Endothelial cell of umbilical vein (primary cell): Measurements from ENCODE around the gene LHFPL2. TPM values are rescaled to one million over a fixed set of nuclear protein-coding genes. Genes with fewer than 3 reads are reported as not detected.

ENCODE experiments used
- BruUV-seq: library from RNA; stranded (reverse); fragments of 400-500 nt; replicated peaks from 2 replicates; lab custom pipeline; 2021; lab: Mats Ljungman, UMichigan
- CTCF ChIA-PET: fragments of 300-600, 350-600 bp; sonication (Branson Sonifier 250); formaldehyde crosslinking; loops from one replicate; lab custom pipeline; 2021; ENCODE audit warnings: antibody characterized with exemption, inconsistent platforms; lab: Charles Lee
- POLR2A ChIA-PET: fragments of 300-600, 350-600 bp; sonication (Branson Sonifier 250); formaldehyde crosslinking; loops from one replicate; lab custom pipeline; 2021; ENCODE audit warnings: antibody characterized with exemption, inconsistent platforms; lab: Charles Lee
- DNase-seq: peaks from one replicate; pipeline ENCODE4 v3.0.0-alpha.2; 2011; ENCODE audit warnings: low read depth, low spot score
- FAIRE-seq: peaks from 2 replicates; lab custom pipeline; 2011; peaks lifted over from hg19 to GRCh38; lab: Jason Lieb, UNC
- H2AFZ ChIP-seq: 2 replicates; pipeline ENCODE4 v1.6.0; 2012; ENCODE audit warnings: low read depth, low read length, control low read depth, inconsistent platforms
- H3K27ac ChIP-seq: 2 replicates; pipeline ENCODE4 v1.5.1; 2011; ENCODE audit warnings: low read depth, mild to moderate bottlenecking, control low read depth, low read length, moderate library complexity; ENCODE audit not compliant: insufficient read depth
- H3K27me3 ChIP-seq, 2 experiments: 2 replicates each; pipeline versions ENCODE4 v1.6.0 to v1.6.1; 2011; ENCODE audit warnings: low read length in 2 of 2, mixed read lengths in 1 of 2; ENCODE audit not compliant: control insufficient read depth in 2 of 2, insufficient read depth in 2 of 2
- H3K36me3 ChIP-seq, 2 experiments: 2 replicates in 1 of 2; 3 replicates in 1 of 2; pipeline ENCODE4 v1.5.1; 2011; ENCODE audit warnings: low read length in 2 of 2, mild to moderate bottlenecking in 1 of 2, moderate library complexity in 1 of 2; ENCODE audit not compliant: control insufficient read depth in 2 of 2, insufficient read depth in 2 of 2; ENCODE audit errors: extremely low read depth in 1 of 2
- H3K4me1 ChIP-seq: 3 replicates; pipeline ENCODE4 v1.5.1; 2011; ENCODE audit warnings: mild to moderate bottlenecking, low read length; ENCODE audit not compliant: control insufficient read depth, insufficient read depth; ENCODE audit errors: extremely low read depth
- H3K4me2 ChIP-seq: 2 replicates; pipeline ENCODE4 v1.6.1; 2011; ENCODE audit warnings: low read length, control low read depth, mixed read lengths; ENCODE audit not compliant: insufficient read depth
- H3K4me3 ChIP-seq, 3 experiments: fragments of 200-600 bp in 1 of 3; sonication (generic), shearing (Covaris generic) in 1 of 3; replicated peaks in 1 of 3; 2 replicates each; pipeline ENCODE4 v1.5.1; 2011 to 2016; ENCODE audit warnings: control low read depth in 3 of 3, low read length in 3 of 3, mild to moderate bottlenecking in 2 of 3, inconsistent platforms in 1 of 3, low read depth in 1 of 3, moderate library complexity in 1 of 3; ENCODE audit not compliant: insufficient read depth in 1 of 3
- H3K79me2 ChIP-seq: 2 replicates; pipeline ENCODE4 v1.6.0; 2012; ENCODE audit warnings: low read length, inconsistent platforms; ENCODE audit not compliant: control insufficient read depth, insufficient read depth
- H3K9ac ChIP-seq: replicated peaks from 2 replicates; pipeline ENCODE3; 2011; ENCODE audit warnings: low read length, control low read depth; ENCODE audit not compliant: insufficient read depth; ENCODE audit errors: extremely low read depth
- H3K9me1 ChIP-seq: replicated peaks from 3 replicates; pipeline ENCODE4 v1.6.0; 2011; ENCODE audit warnings: mild to moderate bottlenecking, low read length; ENCODE audit not compliant: control insufficient read depth, insufficient read depth; ENCODE audit errors: extremely low read depth
- H3K9me3 ChIP-seq: replicated peaks from 2 replicates; pipeline ENCODE4 v1.5.1; 2012; ENCODE audit warnings: low read length, inconsistent platforms; ENCODE audit not compliant: control insufficient read depth, insufficient read depth
- H4K20me1 ChIP-seq: replicated peaks from 2 replicates; pipeline ENCODE3; 2011; ENCODE audit warnings: mild to moderate bottlenecking, low read length; ENCODE audit not compliant: control insufficient read depth, insufficient read depth; ENCODE audit errors: extremely low read depth
- FOS ChIP-seq: IDR thresholded peaks from 2 replicates; pipeline ENCODE4 v1.6.1; 2011; ENCODE audit warnings: mild to moderate bottlenecking, low read length, moderate library complexity, borderline replicate concordance; ENCODE audit not compliant: insufficient read depth
- MYC ChIP-seq: IDR thresholded peaks from one replicate; pipeline ENCODE4 v1.6.1; 2011; ENCODE audit warnings: mild to moderate bottlenecking, low read depth, low read length
- POLR2A ChIP-seq: IDR thresholded peaks from 2 replicates; pipeline ENCODE4 v1.6.1; 2012; ENCODE audit warnings: low read depth, mild to moderate bottlenecking, control low read depth, low read length
- POLR2AphosphoS5 ChIP-seq: IDR thresholded peaks from 2 replicates; pipeline ENCODE4 v1.6.1; 2012; ENCODE audit warnings: low read depth, mild to moderate bottlenecking, control low read depth, low read length, moderate library complexity; ENCODE audit not compliant: insufficient read depth
- dilution Hi-C: fragments of 300-500 bp; cut with MboI; formaldehyde crosslinking; loops from one replicate; pipeline ENCODE4 v1.15.0; 2019; ENCODE audit warnings: low sequenced_read_pairs; ENCODE audit not compliant: extremely low pct_ligation_motif_present
- intact Hi-C: fragments of 100-400 bp; cut with micrococcal nuclease; formaldehyde crosslinking; loops from one replicate; pipeline ENCODE4 v1.10.0; 2022
- polyA plus RNA-seq, 4 experiments: library from polyadenylated mRNA; depleted of rRNA in 3 of 4; stranded (reverse) in 3 of 4; unstranded in 1 of 4; fragments of >200 nt; gene quantifications; 2 replicates each; pipeline versions ENCODE4 v1.2.1 to v1.2.3, GENCODE V29; 2011 to 2012; ENCODE audit warnings: missing spikeins in 1 of 4
- total RNA-seq: library from RNA; stranded (reverse); gene quantifications from 2 replicates; pipeline ENCODE4 v1.2.3, GENCODE V29; 2021
- TF ChIP-seq, protein P1 (sequence below): IDR thresholded peaks from 2 replicates; pipeline ENCODE4 v1.6.1; 2011; ENCODE audit not compliant: insufficient read depth, insufficient read length
- TF ChIP-seq, protein P2 (sequence below), 2 donors: IDR thresholded peaks; 1 replicate in 1 of 2; 2 replicates in 1 of 2; pipeline ENCODE4 v1.5.1; 2011; ENCODE audit warnings: low read length in 2 of 2, mild to moderate bottlenecking in 2 of 2, moderate library complexity in 2 of 2, control low read depth in 1 of 2, inconsistent platforms in 1 of 2, low read depth in 1 of 2; ENCODE audit not compliant: insufficient read depth in 1 of 2; ENCODE audit errors: extremely low read depth in 1 of 2

The LHFPL2 gene
- total and polyA plus RNA-seq, 2 donors (not counting 3 experiments of a cell fraction or from before 2014, with no cell fraction given): 9.6 to 36.3 TPM

DNA sequence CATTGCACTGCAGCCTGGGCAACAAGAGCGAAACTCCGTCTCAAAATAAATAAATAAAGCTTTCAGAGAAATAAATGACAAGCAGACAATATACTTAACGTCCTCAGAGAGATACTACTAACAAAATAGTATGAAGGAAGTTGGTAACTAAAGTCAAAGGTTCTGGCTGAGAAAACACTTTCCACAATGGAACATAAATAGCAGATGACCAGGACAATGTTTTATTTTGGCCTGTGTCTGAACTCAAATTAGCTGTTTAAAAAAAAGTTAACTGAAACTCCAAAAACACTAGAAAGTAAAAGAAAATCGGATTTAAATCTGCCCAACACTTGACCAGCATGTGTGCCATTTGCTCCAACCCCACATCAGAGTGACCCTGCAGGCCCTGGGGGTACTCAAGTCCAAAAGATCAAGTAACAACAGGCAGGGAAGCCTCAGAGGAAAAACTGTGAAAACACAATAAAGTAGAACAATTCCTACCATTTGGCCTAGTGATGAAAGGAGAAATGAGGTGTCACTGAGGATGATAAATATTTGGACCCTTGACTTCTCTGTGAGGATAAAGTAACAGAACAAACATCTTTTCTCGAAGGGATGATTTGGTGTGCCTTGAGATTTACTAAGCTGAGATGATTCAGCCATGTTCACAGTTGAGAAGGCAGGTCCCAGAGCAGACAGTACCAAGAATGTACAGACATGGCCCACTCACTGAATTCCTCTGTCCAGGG lies 47.7 kb downstream of the LHFPL2 start:
- Histone ChIP-seq H3K9me1 (no peaks in the 10 kb centered on the region), H3K4me2 (no peak overlapping the region), H3K36me3 (peaks cover 0 to 2% of the 10 kb centered on the region in 2 experiments), H3K4me1 (peaks cover 50% of the 10 kb centered on the region), H3K27me3 (no peaks in the 10 kb centered on the region), H3K79me2 (peaks cover 11% of the 10 kb centered on the region), H3K9me3 (no peaks in the 10 kb centered on the region), H3K9ac (peak overlapping the region; percentile 27), H3K27ac (peak overlapping the region; percentile 64), H4K20me1 (no peaks in the 10 kb centered on the region), H3K4me3 (no peak overlapping the region), H2AFZ (no peak overlapping the region)
- FAIRE-seq: no peak
- ChIA-PET POLR2A (no interaction called here), CTCF (interaction anchor here (0.9 to 1.6 kb wide), 3 partner anchors 9 to 133 kb away, joined by 3 to 4 read pairs (median 4); no protein-coding TSS in a partner anchor)
- DNase-seq: peak; percentile 81
- BruUV-seq: no TSS peak
- no peak for TF ChIP-seq FOS
- TF ChIP-seq, protein P1, sequence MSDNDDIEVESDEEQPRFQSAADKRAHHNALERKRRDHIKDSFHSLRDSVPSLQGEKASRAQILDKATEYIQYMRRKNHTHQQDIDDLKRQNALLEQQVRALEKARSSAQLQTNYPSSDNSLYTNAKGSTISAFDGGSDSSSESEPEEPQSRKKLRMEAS: no peak
- TF ChIP-seq POLR2AphosphoS5: no peak
- TF ChIP-seq POLR2A: no peak
- no peak for TF ChIP-seq MYC
- TF ChIP-seq, protein P2, sequence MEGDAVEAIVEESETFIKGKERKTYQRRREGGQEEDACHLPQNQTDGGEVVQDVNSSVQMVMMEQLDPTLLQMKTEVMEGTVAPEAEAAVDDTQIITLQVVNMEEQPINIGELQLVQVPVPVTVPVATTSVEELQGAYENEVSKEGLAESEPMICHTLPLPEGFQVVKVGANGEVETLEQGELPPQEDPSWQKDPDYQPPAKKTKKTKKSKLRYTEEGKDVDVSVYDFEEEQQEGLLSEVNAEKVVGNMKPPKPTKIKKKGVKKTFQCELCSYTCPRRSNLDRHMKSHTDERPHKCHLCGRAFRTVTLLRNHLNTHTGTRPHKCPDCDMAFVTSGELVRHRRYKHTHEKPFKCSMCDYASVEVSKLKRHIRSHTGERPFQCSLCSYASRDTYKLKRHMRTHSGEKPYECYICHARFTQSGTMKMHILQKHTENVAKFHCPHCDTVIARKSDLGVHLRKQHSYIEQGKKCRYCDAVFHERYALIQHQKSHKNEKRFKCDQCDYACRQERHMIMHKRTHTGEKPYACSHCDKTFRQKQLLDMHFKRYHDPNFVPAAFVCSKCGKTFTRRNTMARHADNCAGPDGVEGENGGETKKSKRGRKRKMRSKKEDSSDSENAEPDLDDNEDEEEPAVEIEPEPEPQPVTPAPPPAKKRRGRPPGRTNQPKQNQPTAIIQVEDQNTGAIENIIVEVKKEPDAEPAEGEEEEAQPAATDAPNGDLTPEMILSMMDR (IDR thresholded peaks at IDR 0.05; ENCODE audit: extremely low read depth in 1 of 2, insufficient read depth in 1 of 2, low read depth in 1 of 2, low read length in 2 of 2): no peak
- dilution Hi-C loops: no loop called here
- intact Hi-C loops: no loop called here
